H1 (cell line): ENCODE data around the gene TEKTIP1. TPM values are rescaled to one million over a fixed set of nuclear protein-coding genes. Genes with fewer than 3 reads are reported as not detected.

Source experiments
- SP1 ChIP-seq: IDR thresholded peaks from 2 replicates; pipeline ENCODE4 v1.6.1; 2011; ENCODE audit warnings: low read depth, low read length
- SUZ12 ChIP-seq: fragments of 200-600 bp; sonication (generic); IDR thresholded peaks from 2 replicates; pipeline ENCODE4 v1.6.1; 2012; ENCODE audit warnings: mild to moderate bottlenecking, inconsistent platforms, low read length, moderate library complexity, mixed read lengths
- polyA plus RNA-seq, 7 experiments: library from polyadenylated mRNA; depleted of rRNA in 3 of 7; stranded (reverse) in 5 of 7; unstranded in 2 of 7; fragments of >200 nt in 5 of 7; fragments of 200-250 nt in 2 of 7; gene quantifications; 1 replicate in 5 of 7; 2 replicates in 1 of 7; 4 replicates in 1 of 7; pipeline versions ENCODE4 v1.2.1 to v1.2.3, GENCODE V29; 2011 to 2013; ENCODE audit warnings: missing spikeins in 2 of 7, mixed read lengths in 2 of 7
- total RNA-seq: library from RNA; stranded (reverse); fragmentation: NEBNext Ultra II Directional; extraction: Animal tissue kit (Norgen Biotek cat#: 25700); gene quantifications from 2 replicates; pipeline ENCODE4 v1.2.1, GENCODE V29; 2021
- TF ChIP-seq, protein P1 (sequence below): fragments of 300-600 bp; sonication (generic); IDR thresholded peaks from 2 replicates; pipeline ENCODE4 v1.7.1; 2012; ENCODE audit warnings: low read length, moderate library complexity, mild to moderate bottlenecking, inconsistent platforms; ENCODE audit not compliant: insufficient replicate concordance

TEKTIP1 gene
- total and polyA plus RNA-seq, 2 of the 8 experiments (the other 6 are each of a cell fraction or from before 2014, with no cell fraction given), result 1.1 TPM; not detected in 1

DNA sequence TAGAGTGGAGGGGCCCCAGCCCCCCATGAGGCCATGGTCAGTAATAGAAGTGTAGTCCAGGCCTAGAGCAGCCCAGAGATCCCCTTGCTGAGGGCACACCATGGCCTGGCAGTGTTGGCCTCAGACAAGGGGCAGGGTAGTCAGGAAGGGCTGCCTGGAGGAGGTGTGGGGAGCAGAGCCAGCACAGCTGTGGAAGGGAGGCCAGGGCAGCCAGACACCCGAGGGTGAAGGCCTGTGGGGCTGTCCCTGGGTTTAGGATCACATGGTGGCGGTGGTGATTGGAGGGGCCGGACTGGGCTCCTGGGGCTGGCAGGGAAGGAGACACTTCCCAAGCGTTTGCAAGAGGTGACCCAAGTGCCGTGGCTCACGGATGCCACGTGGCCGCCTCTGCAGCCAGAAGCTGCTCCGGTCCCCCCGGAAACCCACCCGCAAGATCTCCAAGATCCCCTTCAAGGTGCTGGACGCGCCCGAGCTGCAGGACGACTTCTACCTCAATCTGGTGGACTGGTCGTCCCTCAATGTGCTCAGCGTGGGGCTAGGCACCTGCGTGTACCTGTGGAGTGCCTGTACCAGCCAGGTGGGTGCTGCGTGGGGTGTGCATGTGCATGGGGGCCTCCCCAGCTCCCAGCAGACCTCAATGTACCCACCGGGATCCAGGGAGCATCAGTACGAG is 11.6 kb upstream of the TEKTIP1 start (continued):
- TF ChIP-seq, protein P1, sequence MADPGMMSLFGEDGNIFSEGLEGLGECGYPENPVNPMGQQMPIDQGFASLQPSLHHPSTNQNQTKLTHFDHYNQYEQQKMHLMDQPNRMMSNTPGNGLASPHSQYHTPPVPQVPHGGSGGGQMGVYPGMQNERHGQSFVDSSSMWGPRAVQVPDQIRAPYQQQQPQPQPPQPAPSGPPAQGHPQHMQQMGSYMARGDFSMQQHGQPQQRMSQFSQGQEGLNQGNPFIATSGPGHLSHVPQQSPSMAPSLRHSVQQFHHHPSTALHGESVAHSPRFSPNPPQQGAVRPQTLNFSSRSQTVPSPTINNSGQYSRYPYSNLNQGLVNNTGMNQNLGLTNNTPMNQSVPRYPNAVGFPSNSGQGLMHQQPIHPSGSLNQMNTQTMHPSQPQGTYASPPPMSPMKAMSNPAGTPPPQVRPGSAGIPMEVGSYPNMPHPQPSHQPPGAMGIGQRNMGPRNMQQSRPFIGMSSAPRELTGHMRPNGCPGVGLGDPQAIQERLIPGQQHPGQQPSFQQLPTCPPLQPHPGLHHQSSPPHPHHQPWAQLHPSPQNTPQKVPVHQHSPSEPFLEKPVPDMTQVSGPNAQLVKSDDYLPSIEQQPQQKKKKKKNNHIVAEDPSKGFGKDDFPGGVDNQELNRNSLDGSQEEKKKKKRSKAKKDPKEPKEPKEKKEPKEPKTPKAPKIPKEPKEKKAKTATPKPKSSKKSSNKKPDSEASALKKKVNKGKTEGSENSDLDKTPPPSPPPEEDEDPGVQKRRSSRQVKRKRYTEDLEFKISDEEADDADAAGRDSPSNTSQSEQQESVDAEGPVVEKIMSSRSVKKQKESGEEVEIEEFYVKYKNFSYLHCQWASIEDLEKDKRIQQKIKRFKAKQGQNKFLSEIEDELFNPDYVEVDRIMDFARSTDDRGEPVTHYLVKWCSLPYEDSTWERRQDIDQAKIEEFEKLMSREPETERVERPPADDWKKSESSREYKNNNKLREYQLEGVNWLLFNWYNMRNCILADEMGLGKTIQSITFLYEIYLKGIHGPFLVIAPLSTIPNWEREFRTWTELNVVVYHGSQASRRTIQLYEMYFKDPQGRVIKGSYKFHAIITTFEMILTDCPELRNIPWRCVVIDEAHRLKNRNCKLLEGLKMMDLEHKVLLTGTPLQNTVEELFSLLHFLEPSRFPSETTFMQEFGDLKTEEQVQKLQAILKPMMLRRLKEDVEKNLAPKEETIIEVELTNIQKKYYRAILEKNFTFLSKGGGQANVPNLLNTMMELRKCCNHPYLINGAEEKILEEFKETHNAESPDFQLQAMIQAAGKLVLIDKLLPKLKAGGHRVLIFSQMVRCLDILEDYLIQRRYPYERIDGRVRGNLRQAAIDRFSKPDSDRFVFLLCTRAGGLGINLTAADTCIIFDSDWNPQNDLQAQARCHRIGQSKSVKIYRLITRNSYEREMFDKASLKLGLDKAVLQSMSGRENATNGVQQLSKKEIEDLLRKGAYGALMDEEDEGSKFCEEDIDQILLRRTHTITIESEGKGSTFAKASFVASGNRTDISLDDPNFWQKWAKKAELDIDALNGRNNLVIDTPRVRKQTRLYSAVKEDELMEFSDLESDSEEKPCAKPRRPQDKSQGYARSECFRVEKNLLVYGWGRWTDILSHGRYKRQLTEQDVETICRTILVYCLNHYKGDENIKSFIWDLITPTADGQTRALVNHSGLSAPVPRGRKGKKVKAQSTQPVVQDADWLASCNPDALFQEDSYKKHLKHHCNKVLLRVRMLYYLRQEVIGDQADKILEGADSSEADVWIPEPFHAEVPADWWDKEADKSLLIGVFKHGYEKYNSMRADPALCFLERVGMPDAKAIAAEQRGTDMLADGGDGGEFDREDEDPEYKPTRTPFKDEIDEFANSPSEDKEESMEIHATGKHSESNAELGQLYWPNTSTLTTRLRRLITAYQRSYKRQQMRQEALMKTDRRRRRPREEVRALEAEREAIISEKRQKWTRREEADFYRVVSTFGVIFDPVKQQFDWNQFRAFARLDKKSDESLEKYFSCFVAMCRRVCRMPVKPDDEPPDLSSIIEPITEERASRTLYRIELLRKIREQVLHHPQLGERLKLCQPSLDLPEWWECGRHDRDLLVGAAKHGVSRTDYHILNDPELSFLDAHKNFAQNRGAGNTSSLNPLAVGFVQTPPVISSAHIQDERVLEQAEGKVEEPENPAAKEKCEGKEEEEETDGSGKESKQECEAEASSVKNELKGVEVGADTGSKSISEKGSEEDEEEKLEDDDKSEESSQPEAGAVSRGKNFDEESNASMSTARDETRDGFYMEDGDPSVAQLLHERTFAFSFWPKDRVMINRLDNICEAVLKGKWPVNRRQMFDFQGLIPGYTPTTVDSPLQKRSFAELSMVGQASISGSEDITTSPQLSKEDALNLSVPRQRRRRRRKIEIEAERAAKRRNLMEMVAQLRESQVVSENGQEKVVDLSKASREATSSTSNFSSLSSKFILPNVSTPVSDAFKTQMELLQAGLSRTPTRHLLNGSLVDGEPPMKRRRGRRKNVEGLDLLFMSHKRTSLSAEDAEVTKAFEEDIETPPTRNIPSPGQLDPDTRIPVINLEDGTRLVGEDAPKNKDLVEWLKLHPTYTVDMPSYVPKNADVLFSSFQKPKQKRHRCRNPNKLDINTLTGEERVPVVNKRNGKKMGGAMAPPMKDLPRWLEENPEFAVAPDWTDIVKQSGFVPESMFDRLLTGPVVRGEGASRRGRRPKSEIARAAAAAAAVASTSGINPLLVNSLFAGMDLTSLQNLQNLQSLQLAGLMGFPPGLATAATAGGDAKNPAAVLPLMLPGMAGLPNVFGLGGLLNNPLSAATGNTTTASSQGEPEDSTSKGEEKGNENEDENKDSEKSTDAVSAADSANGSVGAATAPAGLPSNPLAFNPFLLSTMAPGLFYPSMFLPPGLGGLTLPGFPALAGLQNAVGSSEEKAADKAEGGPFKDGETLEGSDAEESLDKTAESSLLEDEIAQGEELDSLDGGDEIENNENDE, result no peak
- TF ChIP-seq SP1 (no peak), SUZ12 (no peak)
